HepG2 (cell line): Measurements from ENCODE around the gene DAPP1. TPM values are rescaled to one million over a fixed set of nuclear protein-coding genes. Genes with fewer than 3 reads are reported as not detected.

ENCODE experiments used
- ATAC-seq: fragments of 200-7000 bp; cut with Tn5 transposase; 3 replicates; pipeline ENCODE4 v1.9.1; 2020; ENCODE audit warnings: mild to moderate bottlenecking, moderate library complexity
- BruUV-seq: library from RNA; stranded (reverse); fragments of 400-500 nt; replicated peaks from 2 replicates; lab custom pipeline; 2021; lab: Mats Ljungman, UMichigan
- CTCF ChIA-PET: fragments of 300-600 bp; formaldehyde crosslinking; extraction: SDS; loops from one replicate; lab custom pipeline; 2021; ENCODE audit warnings: low total read pairs, inconsistent platforms, low intra/inter-chr PET ratio; lab: Yijun Ruan, JAX
- POLR2A ChIA-PET: fragments of 350-600 bp; sonication (Branson Sonifier 250); formaldehyde crosslinking; loops from one replicate; lab custom pipeline; 2020; ENCODE audit warnings: antibody characterized with exemption, inconsistent platforms; lab: Yijun Ruan, JAX
- DNase-seq: peaks from one replicate; pipeline ENCODE4 v3.0.0-alpha.2; 2015; ENCODE audit warnings: low spot score
- FAIRE-seq: peaks from 3 replicates; lab custom pipeline; 2011; peaks lifted over from hg19 to GRCh38; lab: Jason Lieb, UNC
- H2AFZ ChIP-seq: one replicate; pipeline ENCODE4 v1.6.1; 2011; ENCODE audit warnings: low read length, inconsistent platforms
- H3K27ac ChIP-seq: fragments of 300-600 bp; 3 replicates; pipeline ENCODE4 v1.8.0; 2011; ENCODE audit warnings: mixed run types, mild to moderate bottlenecking, mixed read lengths, low read length, inconsistent platforms; ENCODE audit not compliant: insufficient read depth; ENCODE audit errors: extremely low read length
- H3K27me3 ChIP-seq, 2 experiments: fragments of 200-600 bp in 1 of 2; 2 replicates in 1 of 2; 3 replicates in 1 of 2; pipeline versions ENCODE4 v1.6.0 to v1.8.0; 2011; ENCODE audit warnings: low read length in 2 of 2, mild to moderate bottlenecking in 2 of 2, moderate library complexity in 2 of 2, inconsistent platforms in 1 of 2; ENCODE audit not compliant: insufficient read depth in 2 of 2, control insufficient read depth in 1 of 2
- H3K36me3 ChIP-seq, 2 experiments: fragments of 200-600 bp in 1 of 2; replicated peaks in 1 of 2; 2 replicates in 1 of 2; 3 replicates in 1 of 2; pipeline versions ENCODE4 v1.5.1 to v1.8.0; 2011; ENCODE audit warnings: low read length in 2 of 2, inconsistent platforms in 1 of 2; ENCODE audit not compliant: insufficient read depth in 2 of 2, control insufficient read depth in 1 of 2
- H3K4me1 ChIP-seq: 2 replicates; pipeline ENCODE4 v1.5.1; 2012; ENCODE audit warnings: low read length, inconsistent platforms; ENCODE audit not compliant: insufficient read depth
- H3K4me2 ChIP-seq: 2 replicates; pipeline ENCODE4 v1.6.0; 2011; ENCODE audit warnings: low read depth, low read length, inconsistent platforms
- H3K4me3 ChIP-seq, 3 experiments: fragments of 200-600 bp in 1 of 3; sonication (generic), shearing (Covaris generic) in 1 of 3; replicated peaks in 1 of 3; 2 replicates each; pipeline ENCODE4 v1.5.1; 2011 to 2016; ENCODE audit warnings: low read length in 3 of 3, inconsistent platforms in 2 of 3, low read depth in 2 of 3, mild to moderate bottlenecking in 2 of 3, control low read depth in 1 of 3, mixed read lengths in 1 of 3; ENCODE audit not compliant: insufficient read depth in 1 of 3
- H3K79me2 ChIP-seq: one replicate; pipeline ENCODE4 v1.6.1; 2011; ENCODE audit warnings: low read length, inconsistent platforms; ENCODE audit not compliant: insufficient read depth
- H3K9ac ChIP-seq: 2 replicates; pipeline ENCODE4 v1.6.0; 2011; ENCODE audit warnings: mild to moderate bottlenecking, low read depth, low read length, inconsistent platforms; ENCODE audit not compliant: insufficient read depth
- H3K9me3 ChIP-seq: 2 replicates; pipeline ENCODE4 v1.5.1; 2012; ENCODE audit warnings: mild to moderate bottlenecking, low read length
- H4K20me1 ChIP-seq: 2 replicates; pipeline ENCODE4 v1.6.0; 2011; ENCODE audit warnings: inconsistent platforms, mild to moderate bottlenecking, low read length, moderate library complexity; ENCODE audit not compliant: insufficient read depth
- SMAD1 ChIP-seq: sonication (generic); formaldehyde crosslinking; IDR thresholded peaks from 2 replicates; pipeline ENCODE4 v1.4.0; 2020; ENCODE audit warnings: missing genetic modification reagents, low read depth, mild to moderate bottlenecking, borderline replicate concordance
- SNRNP70 ChIP-seq: fragments of 200-400 bp; formaldehyde crosslinking; IDR thresholded peaks from 2 replicates; pipeline ENCODE4 v1.6.1; 2017; ENCODE audit warnings: mild to moderate bottlenecking, low read depth, low read length, moderate library complexity
- ZNF12 ChIP-seq: sonication (generic); formaldehyde crosslinking; IDR thresholded peaks from 2 replicates; pipeline ENCODE4 v1.5.0; 2020; ENCODE audit warnings: missing genetic modification reagents
- WGBS: methylation state at CpG from one replicate; pipeline ENCODE4 v1.1.6; 2017; ENCODE audit warnings: low lambda C conversion rate; 5-methylcytosine and 5-hydroxymethylcytosine counted together
- in situ Hi-C: cut with HindIII; loops from 2 replicates; pipeline ENCODE4 v1.10.0; 2017; ENCODE audit warnings: low pct_unique_long_range_greater_than_20kb; ENCODE audit not compliant: extremely low pct_ligation_motif_present
- intact Hi-C: fragments of 100-400 bp; cut with micrococcal nuclease; formaldehyde crosslinking; loops from one replicate; pipeline ENCODE4 v1.10.0; 2022; ENCODE audit not compliant: unreplicated experiment
- polyA plus RNA-seq, 8 experiments: library from polyadenylated mRNA; depleted of rRNA in 3 of 8; stranded (reverse) in 7 of 8; unstranded in 1 of 8; fragments of >200 nt; fragmentation: Illumina TruSeq in 4 of 8; extraction: Trizol in 4 of 8; gene quantifications; 2 replicates each; pipeline versions ENCODE4 v1.2.1 to v1.2.3, GENCODE V29; 2011 to 2016; ENCODE audit warnings: low read depth in 4 of 8, missing spikeins in 1 of 8, mixed read lengths in 1 of 8; ENCODE audit not compliant: insufficient read depth in 1 of 8
- total RNA-seq, 5 experiments: library from RNA; depleted of rRNA; stranded (reverse); fragments of >200 nt; fragmentation: Illumina TruSeq; extraction: Trizol; gene quantifications; 2 replicates each; pipeline ENCODE4 v1.2.3, GENCODE V29; 2016; ENCODE audit warnings: low read depth in 1 of 5

DAPP1 gene
- total and polyA plus RNA-seq, 2 of the 13 experiments (the other 11 are each of a cell fraction or from before 2014, with no cell fraction given), result not detected

DNA sequence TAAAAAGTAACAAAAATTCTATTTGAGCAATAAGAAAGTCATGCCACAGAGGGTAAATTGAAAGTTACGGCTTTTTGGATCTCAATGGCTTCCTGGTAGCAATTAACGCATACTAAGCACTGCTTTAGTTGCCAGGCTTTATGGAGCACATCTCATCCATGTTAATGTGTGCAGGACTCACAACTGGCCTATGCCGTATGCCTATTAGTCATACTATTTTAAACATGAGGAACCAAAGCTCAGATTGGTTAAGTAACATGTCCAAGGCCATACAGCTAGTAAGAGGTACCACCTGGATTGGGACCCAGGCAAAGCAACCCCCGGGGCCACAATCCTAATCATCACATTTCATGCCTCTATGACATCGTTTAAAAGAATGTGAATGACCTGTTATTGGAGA is 17.1 kb downstream of the DAPP1 start:
- no peak for TF ChIP-seq SMAD1 (CRISPR knock-in tag)
- TF ChIP-seq, all 625 proteins: peak for 0
- CTCF ChIA-PET, result no interaction called here
- 38% methylated on average over 5 of the region's 5 CpGs for WGBS

DNA sequence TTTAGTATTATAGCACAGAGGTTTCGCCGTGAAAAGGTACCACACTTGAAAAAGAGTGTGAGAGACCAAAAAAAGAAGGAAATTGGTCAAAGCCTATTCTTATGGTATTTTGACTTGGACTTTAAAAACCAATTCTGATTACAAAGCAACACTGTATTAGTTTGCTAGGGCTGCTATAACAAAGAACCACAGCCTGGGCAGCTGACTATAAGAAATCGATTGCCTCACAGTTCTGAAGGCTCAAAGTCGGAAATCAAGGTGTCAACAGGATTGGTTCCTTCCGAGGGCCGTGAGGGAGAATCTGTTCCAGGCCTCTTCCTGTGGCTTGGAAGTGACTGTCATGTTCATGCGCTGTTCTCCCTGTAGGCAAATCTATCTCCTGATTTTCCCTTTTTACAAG is 17.9 kb downstream of the DAPP1 start:
- Histone ChIP-seq H3K27me3 (peaks cover 0 to 15% of the 10 kb centered on the region in 2 experiments; a peak in 2 of 5 replicates), H4K20me1 (no peaks in the 10 kb centered on the region), H3K4me1 (no peaks in the 10 kb centered on the region), H2AFZ (no peak overlapping the region), H3K79me2 (no peaks in the 10 kb centered on the region), H3K27ac (no peak overlapping the region), H3K4me3 (no peak overlapping the region), H3K36me3 (no peaks in the 10 kb centered on the region)
- in situ Hi-C loops, result no loop called here
- no peak for ATAC-seq
- CTCF ChIA-PET, result no interaction called here
- DNase-seq, result no peak
- TF ChIP-seq SNRNP70 (no peak), ZNF12 (peak; percentile 92)
- TF ChIP-seq, all 625 proteins: peak for 1
- Histone ChIP-seq H3K9me3 (no peaks in the 10 kb centered on the region), H3K9ac (no peak overlapping the region), H3K4me2 (no peak overlapping the region)
- no TSS peak for BruUV-seq
- intact Hi-C loops, result no loop called here
- 18% methylated on average over 7 of the region's 7 CpGs for WGBS
- no peak for FAIRE-seq
- POLR2A ChIA-PET, result no interaction called here

More for the DNA sequence above, 17.1 kb downstream of the DAPP1 start:
- intact Hi-C loops (no loop called here), in situ Hi-C loops (no loop called here)
- Histone ChIP-seq H2AFZ (no peak overlapping the region), H3K9me3 (no peaks in the 10 kb centered on the region), H3K27me3 (peaks cover 0 to 15% of the 10 kb centered on the region in 2 experiments; a peak in 2 of 5 replicates), H3K4me2 (no peak overlapping the region), H4K20me1 (no peaks in the 10 kb centered on the region), H3K4me1 (no peaks in the 10 kb centered on the region), H3K79me2 (no peaks in the 10 kb centered on the region), H3K9ac (no peak overlapping the region), H3K36me3 (no peaks in the 10 kb centered on the region), H3K27ac (no peak overlapping the region), H3K4me3 (no peak overlapping the region)
- DNase-seq (no peak), ATAC-seq (no peak), FAIRE-seq (no peak)
- BruUV-seq, result no TSS peak
- POLR2A ChIA-PET, result no interaction called here
